GM12878 (cell line): ENCODE measurements around the gene CYB5R2. TPM values are rescaled to one million over a fixed set of nuclear protein-coding genes. Genes with fewer than 3 reads are reported as not detected.

Source experiments
- CEBPZ ChIP-seq: fragments of 150-350 bp; IDR thresholded peaks from 2 replicates; pipeline ENCODE4 v1.6.1; 2016; ENCODE audit warnings: low read depth, low read length
- DPF2 ChIP-seq: fragments of 450-650 bp; IDR thresholded peaks from 2 replicates; pipeline ENCODE4 v1.6.1; 2017; ENCODE audit warnings: mild to moderate bottlenecking
- HSF1 ChIP-seq: fragments of 150-350 bp; IDR thresholded peaks from 2 replicates; pipeline ENCODE4 v1.6.1; 2014; ENCODE audit warnings: mild to moderate bottlenecking, low read depth, low read length
- MTA2 ChIP-seq: fragments of 450-650 bp; IDR thresholded peaks from 2 replicates; pipeline ENCODE4 v1.6.1; 2016; ENCODE audit warnings: low read depth, mild to moderate bottlenecking, moderate library complexity
- NFYA ChIP-seq: IDR thresholded peaks from 2 replicates; pipeline ENCODE4 v1.6.1; 2011; ENCODE audit warnings: low read depth, mild to moderate bottlenecking, low read length, improper control_type of control experiment, borderline replicate concordance
- PAX8 ChIP-seq: fragments of 450-650 bp; IDR thresholded peaks from 2 replicates; pipeline ENCODE4 v1.6.1; 2017; ENCODE audit warnings: mild to moderate bottlenecking, moderate library complexity
- PML ChIP-seq: IDR thresholded peaks from 2 replicates; pipeline ENCODE4 v1.6.1; 2012; ENCODE audit warnings: low read length, inconsistent platforms
- POLR2AphosphoS2 ChIP-seq: IDR thresholded peaks from 2 replicates; pipeline ENCODE4 v1.6.1; 2011; ENCODE audit warnings: low read depth, mild to moderate bottlenecking, low read length, improper control_type of control experiment, moderate library complexity
- RAD21 ChIP-seq: IDR thresholded peaks from 2 replicates; pipeline ENCODE4 v1.6.1; 2011; ENCODE audit warnings: mild to moderate bottlenecking, low read depth, low read length, moderate library complexity; ENCODE audit not compliant: insufficient read depth
- RUNX3 ChIP-seq: IDR thresholded peaks from 2 replicates; pipeline ENCODE4 v1.6.1; 2012; ENCODE audit warnings: low read length, inconsistent platforms
- SMAD1 ChIP-seq: fragments of 450-650 bp; IDR thresholded peaks from 2 replicates; pipeline ENCODE4 v1.6.1; 2018; ENCODE audit warnings: mild to moderate bottlenecking, low read depth; ENCODE audit not compliant: partially characterized antibody
- SP1 ChIP-seq: IDR thresholded peaks from one replicate; pipeline ENCODE4 v1.6.1; 2011; ENCODE audit warnings: low read depth, low read length
- SUPT20H ChIP-seq: IDR thresholded peaks from 2 replicates; pipeline ENCODE4 v1.6.1; 2011; ENCODE audit warnings: low read depth, mild to moderate bottlenecking, low read length, moderate library complexity, borderline replicate concordance; ENCODE audit not compliant: control insufficient read depth
- TARDBP ChIP-seq: IDR thresholded peaks from 2 replicates; pipeline ENCODE4 v1.6.1; 2016; ENCODE audit warnings: borderline replicate concordance
- TCF12 ChIP-seq: IDR thresholded peaks from 2 replicates; pipeline ENCODE4 v1.6.1; 2011; ENCODE audit warnings: low read depth, mild to moderate bottlenecking, low read length
- USF1 ChIP-seq: IDR thresholded peaks from 2 replicates; pipeline ENCODE4 v1.6.1; 2011; ENCODE audit warnings: borderline replicate concordance, low read depth, mild to moderate bottlenecking, moderate library complexity, mixed read lengths, low read length; ENCODE audit not compliant: insufficient read depth; ENCODE audit errors: extremely low read length
- USF2 ChIP-seq: IDR thresholded peaks from 2 replicates; pipeline ENCODE4 v1.6.1; 2011; ENCODE audit warnings: low read depth, low read length, improper control_type of control experiment, borderline replicate concordance
- ZBTB40 ChIP-seq: fragments of 450-650 bp; IDR thresholded peaks from 2 replicates; pipeline ENCODE4 v1.6.1; 2016; ENCODE audit warnings: mild to moderate bottlenecking, moderate library complexity, borderline replicate concordance
- ZNF217 ChIP-seq: fragments of 450-650 bp; IDR thresholded peaks from 2 replicates; pipeline ENCODE4 v1.6.1; 2017; ENCODE audit warnings: antibody characterized with exemption, mild to moderate bottlenecking
- polyA plus RNA-seq, 11 experiments: library from polyadenylated mRNA; depleted of rRNA in 4 of 11; unstranded in 6 of 11; stranded (reverse) in 5 of 11; fragments of >200 nt; fragmentation: Nextera tagmentation in 4 of 11; fragmentation: Illumina TruSeq in 1 of 11; extraction: Ambion mirVana in 4 of 11; extraction: Trizol in 1 of 11; gene quantifications; 1 replicate in 1 of 11; 2 replicates in 10 of 11; pipeline versions ENCODE4 v1.2.1 to v1.2.3, GENCODE V29; 2011 to 2016; ENCODE audit warnings: inconsistent platforms in 2 of 11, missing spikeins in 2 of 11, low read depth in 1 of 11
- total RNA-seq, 4 experiments: library from RNA; depleted of rRNA in 3 of 4; stranded (reverse); fragments of >200 nt in 3 of 4; fragmentation: Illumina TruSeq in 1 of 4; extraction: Trizol in 1 of 4; gene quantifications; 2 replicates each; pipeline versions ENCODE4 v1.2.1 to v1.2.3, GENCODE V29; 2013 to 2021

Gene CYB5R2
- total and polyA plus RNA-seq, 10 of the 15 experiments (the other 5 are each of a cell fraction or from before 2014, with no cell fraction given): 21.0 to 111 (median 70.4) TPM

- TF ChIP-seq MTA2 (no peak), RAD21 (no peak), USF1 (no peak), USF2 (no peak), DPF2 (0 out of 2 replicates have a peak, but pooled peaks have one; percentile 27), ZNF217 (no peak), NFYA (no peak), POLR2AphosphoS2 (no peak), PAX8 (no peak), SUPT20H (no peak), HSF1 (0 out of 2 replicates have a peak, but pooled peaks have one; percentile 43), SP1 (peak; percentile 46), CEBPZ (no peak), RUNX3 (peak; percentile 94), ZBTB40 (no peak), SMAD1 (no peak), TCF12 (peak; percentile 94), PML (0 out of 2 replicates have a peak, but pooled peaks have one; percentile 47), TARDBP (no peak)
Measured at GRCh38 chr11:7671347-7672215, 1.7 kb downstream of the CYB5R2 start (continued).
